Suppressor macrophage (primary cell): Measurements from ENCODE around the gene CCNB1IP1.
"Not testable (repeated sequence)": the region's sequence is repeated elsewhere in the genome, so short reads cannot be mapped to it uniquely, and the experiment has no call there.

Experiments
- DNase-seq, 4 experiments: peaks; one replicate each; pipeline ENCODE4 v3.0.0-alpha.2; 2020 to 2022

Gene CCNB1IP1

DNA sequence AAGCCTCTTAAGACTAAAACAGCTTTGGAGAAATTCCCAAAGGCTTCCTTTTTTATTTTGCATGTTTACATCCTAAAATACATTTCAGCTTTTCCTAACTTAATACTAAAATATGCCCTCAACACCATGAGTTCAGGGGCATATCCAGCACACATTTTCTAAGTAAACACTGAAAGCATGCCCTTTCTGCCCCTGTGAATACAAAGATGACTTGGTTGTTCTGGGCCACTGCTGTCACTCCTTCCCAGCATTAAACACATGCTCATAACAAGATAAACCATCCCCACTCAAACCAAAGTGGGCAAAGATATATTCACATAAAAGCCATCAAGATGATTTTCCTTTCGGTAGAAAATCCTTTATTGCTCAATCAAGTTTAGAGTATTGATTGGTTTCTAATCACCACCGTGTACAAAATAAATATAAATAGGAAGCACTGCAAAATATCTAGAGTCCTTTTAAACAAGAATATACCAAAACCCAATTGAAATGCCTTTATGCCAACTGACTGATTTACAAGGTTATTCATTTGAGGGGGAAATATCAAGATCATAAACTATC, 1.9 kb downstream of the CCNB1IP1 start:
- DNase-seq = no peak

DNA sequence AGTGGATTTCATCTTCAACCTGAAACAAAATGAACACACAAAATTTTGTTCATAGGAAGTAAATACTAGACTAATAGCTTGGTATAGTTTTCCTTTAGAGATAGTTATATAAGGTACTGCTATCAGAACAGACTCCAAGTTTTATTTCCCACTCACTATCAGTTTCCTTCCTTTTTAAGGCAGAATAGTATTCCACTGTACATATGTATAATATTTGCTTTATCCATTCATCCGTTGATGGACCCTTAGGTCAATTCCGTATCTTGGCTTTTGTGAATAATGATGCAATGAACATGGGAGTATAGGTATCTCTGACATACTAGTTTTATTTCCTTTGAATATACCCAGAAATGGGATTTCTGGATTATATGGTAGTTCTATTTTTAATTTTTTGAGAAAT, 3.7 kb downstream of the CCNB1IP1 start:
- DNase-seq = no peak

DNA sequence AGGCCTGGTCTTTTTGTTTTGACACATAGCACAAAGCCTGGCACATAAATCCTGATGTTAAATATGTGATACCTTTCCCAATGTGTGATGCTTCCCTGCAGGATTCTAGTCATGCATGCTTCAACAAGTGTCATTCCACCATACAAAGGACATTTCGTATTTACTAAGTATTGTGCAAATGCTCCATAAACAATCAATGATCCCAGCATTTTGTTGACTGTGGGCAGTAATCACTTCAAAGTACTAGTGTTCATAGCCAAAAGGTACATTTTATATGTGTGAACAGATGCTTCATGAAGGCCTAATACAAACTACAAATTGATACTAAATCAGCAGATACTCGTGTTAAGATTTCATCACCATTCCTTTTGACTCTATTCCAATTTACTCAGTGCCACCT, 4.4 kb downstream of the CCNB1IP1 start:
- DNase-seq = no peak

DNA sequence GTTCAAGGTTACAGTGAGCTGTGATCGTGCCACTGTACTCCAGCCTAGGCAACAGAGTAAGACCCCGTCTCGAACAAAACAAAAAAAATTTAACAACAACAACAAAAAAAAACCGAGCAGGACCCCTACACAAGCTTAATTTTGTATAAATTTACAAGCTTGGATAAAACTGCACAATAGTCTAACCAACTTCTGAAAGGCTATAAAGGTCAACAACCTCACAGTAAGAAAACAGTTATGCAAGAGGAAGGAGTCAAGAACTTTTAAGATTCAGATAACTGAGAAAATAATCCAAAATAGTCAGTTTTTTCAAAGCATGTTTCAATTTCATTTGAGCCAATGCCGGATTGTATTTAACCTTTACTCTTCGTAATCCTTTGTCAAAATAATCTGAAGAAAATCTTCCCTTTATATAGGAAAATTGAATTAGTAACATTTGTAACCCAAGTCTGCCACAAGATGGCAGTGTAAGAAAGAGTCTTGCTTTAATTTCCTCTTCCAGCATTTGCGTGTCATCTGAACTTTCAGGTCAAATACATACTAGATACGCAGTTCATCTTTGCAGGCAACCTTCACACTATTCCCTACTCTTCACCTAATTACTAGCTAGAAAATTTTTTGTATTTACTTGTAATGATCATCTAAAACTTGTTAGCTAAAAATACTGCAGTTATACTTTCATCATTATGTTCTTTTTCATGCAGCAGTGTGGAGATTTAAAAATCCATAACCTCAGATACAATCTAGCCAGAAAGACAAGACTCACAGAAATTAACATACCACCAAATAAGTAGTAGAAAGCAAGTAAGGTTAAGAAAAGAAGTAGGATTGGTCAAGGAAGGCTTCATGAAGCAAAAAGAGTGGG, 5.8 kb downstream of the CCNB1IP1 start:
- DNase-seq = peak; percentile 49 to 86 (median 74)

DNA sequence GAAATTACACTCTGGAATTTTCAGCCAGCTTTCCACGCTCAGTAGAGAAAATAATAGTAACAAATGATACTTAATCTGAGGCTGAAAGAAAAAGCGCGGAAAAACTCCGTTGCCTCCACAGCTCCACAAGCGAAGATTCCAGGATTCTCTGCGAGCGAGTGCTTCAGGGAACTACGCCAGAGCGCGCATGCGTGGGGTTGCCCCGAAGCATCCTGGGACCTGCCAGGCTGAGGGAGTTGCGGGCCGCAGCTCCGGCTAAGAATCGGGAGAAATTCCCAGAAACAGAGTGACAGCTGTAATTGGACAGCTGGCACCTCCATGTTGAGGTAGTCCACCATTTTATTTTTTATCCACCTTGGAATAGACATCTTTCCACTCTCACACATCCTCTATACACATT, 15.4 kb downstream of the CCNB1IP1 start:
- no peak for DNase-seq

DNA sequence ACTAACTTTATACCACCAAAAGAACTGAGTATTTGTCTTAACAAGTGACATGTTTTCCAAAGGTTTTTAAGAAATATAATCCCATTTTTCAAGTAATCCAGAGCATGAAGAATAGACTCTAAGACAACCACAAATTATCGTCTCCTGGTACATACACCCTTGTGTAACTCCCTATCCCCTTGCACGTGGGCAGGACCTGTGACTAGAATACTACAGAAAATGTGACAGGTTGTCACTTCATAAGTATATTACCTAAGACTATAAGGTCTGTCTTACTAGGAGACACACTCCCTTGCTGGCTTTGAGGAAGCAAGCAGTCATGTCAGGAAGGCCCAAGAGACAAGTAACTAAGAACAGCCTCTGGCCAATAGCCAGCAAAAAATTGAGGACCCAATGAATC, 19.1 kb downstream of the CCNB1IP1 start:
- no peak for DNase-seq

DNA sequence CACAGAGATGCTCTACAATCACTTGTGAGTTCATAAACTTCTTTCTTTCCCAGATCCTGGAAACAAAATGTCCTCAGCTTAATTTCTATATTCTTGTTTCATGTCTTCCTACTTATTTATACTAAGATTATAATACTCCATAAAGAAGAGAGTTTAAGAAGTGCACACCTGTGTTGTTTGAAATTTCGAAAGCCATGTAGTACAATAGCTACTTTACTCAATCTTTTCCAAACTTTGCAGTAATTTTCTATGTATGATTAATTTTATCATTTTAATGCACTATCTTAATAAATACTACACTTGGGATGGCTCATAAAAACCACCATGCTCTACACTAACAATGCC, 27.0 kb downstream of the CCNB1IP1 start:
- DNase-seq = no peak

DNA sequence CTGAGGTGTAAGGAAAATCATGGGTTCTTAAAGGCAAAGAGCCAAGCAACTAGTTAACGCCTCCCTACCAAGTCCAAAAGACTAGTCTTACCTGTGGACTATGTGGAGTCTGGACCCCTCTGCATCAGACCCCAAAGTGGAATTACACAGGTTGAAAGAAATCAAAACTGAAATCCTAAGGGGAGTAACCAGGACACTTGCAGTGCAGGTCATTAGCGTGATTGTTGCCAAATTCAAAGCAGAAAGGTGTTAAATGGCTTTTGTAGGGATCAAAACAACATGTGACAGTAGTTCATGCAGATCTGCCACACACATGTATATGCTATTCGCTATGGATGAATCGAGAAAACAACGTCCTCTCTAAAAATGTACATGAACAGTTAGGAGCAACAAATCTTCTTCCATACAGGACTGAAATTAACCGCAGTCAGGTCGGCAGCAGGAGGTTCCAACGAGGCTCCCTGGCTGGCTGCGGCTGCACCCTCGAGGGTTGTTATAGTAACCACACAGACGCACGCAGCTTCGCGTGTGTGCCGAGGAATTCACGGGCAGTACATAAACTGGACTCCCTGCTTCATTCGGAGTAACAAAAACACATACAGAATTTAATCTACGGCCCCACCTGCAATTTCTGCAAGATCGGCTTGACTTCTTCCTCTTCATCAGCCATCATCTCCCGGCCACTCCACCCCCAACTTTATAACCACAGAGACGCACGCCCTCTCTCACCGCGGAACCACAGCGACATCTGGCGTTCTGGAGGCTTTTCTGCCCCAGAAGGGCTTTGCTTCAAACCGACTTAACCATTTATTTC, 27.6 kb downstream of the CCNB1IP1 start, which contains the start of gene TTC5:
Gene TTC5, minus strand, starts transcription at position 687 of the 814 bp plus-strand sequence. Its CDS starts 14 bp downstream, at position 673.
- peak; percentile 89 to 95 (median 94) for DNase-seq

DNA sequence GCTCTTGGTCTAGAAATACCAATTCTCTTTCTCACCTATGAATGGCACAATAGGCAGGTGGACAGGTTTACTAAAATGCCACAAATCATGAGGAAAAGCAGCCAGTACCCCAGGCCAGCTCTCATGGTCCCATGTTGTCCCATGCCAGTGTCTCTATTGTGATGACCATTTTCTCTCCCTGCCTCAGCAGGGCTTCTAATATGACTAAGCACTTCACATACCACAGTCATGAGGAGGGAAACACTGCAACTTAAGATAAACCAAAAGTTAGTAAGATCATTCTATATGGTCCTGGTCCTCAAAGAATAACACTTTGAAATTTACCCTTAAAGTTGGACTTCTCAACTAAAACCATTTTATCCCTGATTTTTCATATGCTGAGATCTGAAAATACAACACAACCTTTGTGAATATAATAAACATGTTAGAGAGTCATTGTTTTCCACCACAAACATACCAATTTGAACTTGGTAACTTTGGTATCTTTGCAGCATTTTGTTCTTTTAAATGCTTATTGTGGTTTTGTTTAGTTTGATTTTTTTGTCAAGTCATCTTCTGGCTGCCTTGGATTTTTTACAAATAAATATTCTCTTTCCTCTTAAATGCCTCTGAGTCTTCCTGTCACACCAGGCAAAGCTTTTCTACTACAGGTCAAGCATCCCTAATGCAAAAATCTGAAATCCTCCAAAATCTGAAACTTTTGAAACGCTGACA, 30.9 kb downstream of the CCNB1IP1 start:
- DNase-seq = no peak

DNA sequence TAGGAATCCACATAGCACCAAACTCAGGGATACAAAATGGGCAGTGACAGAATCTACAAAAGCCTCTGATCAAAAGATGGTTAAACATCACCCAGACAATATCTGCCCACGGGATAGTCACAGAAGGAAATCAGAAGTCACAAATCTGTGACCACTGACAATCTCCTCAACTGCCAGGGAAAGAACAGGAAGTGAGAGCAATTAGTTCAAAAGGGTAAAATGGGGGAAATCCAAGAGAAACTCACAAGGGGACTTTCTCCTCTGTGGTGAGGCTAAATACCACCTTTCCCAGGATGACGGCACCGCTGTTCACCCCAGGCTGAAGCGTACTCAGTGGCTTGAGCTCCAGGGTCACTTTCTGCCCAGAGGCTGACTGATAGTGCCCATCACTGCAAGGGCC, 38.0 kb downstream of the CCNB1IP1 start:
- peak; percentile 14 to 60 (median 50) for DNase-seq

DNA sequence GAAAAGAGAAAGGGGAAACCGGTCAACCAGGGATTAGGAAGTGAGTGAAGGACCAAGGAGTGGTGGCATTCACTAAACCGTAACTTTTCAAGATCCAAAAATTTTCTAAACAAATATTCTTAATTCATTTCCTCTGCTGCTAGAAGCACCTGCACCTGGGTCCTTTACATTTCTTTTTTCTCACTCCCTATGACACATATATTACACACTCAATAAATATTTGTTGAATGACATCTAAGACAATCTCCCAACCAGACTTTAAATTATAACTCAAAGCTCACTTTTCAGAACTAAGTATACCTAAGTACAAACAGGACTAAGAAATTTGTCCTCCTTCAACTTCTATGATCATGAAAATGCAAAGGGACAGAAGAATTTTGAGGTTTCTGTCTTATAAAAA, 38.4 kb downstream of the CCNB1IP1 start:
- no peak for DNase-seq

DNA sequence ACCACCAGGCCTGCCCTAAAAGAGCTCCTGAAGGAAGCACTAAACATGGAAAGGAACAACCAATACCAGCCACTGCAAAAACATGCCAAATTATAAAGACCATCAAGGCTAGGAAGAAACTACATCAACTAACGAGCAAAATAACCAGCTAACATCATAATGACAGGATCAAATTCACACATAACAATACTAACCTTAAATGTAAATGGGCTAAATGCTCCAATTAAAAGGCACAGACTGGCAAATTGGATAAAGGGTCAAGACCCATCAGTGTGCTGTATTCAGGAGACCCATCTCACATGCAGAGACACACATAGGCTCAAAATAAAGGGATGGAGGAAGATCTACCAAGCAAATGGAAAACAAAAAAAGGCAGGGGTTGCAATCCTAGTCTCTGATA, 51.1 kb downstream of the CCNB1IP1 start:
- not testable (repeated sequence) for DNase-seq

DNA sequence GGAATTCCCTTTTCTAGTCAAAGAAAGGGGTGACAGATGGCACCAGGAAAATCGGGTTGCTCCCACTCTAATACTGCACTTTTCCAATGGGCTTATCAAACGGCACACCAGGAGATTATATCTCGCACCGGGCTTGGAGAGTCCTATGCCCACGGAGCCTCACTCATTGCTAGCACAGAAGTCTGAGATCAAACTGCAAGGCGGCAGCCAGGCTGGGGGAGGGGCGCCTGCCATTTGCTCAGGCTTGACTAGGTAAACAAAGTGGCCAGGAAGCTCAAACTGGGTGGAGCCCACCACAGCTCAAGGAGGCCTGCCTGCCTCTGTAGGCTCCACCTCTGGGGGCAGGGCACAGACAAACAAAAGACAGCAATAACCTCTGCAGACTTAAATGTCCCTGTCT, 52.8 kb downstream of the CCNB1IP1 start:
- DNase-seq = not testable (repeated sequence)

DNA sequence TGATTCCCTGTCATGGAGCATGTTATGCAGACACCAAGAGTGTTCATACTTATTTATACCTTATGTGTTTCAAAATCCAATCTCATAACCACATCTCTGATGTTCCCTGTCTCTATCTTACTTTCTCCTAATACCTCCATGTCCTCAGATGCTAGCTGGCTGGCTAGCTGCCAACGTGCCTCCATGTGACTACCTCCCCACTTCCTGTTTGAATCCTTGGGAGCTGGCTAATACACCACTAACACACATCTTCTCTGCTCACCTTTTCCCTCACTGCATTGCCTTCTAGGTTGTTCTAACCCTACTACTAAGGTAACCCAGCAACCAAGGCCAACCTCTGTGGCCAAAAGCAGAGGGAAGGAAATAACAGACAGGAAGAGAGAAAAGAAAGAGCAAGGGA, 54.7 kb downstream of the CCNB1IP1 start:
- DNase-seq = peak in 3 of 4 experiments; percentile 13 to 31 (median 25)

DNA sequence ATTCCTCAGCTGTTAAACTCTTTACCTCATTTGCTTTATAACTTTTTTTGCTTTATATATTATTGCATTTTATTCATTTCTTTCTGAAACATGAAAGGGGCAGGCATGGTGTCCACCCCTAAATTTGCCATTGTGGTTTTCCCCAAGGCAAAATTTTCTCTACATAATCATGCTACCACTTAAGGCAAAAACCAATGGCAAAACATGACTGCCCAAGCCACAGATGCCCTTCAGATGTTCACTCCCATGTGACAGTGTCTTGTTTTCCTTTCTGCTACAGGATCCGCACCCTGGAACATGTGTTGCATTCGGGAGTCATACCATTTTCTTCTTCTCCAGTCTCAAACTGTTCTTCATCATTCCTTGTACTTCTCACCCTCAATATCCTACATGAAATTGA, 55.7 kb downstream of the CCNB1IP1 start:
- no peak for DNase-seq

DNA sequence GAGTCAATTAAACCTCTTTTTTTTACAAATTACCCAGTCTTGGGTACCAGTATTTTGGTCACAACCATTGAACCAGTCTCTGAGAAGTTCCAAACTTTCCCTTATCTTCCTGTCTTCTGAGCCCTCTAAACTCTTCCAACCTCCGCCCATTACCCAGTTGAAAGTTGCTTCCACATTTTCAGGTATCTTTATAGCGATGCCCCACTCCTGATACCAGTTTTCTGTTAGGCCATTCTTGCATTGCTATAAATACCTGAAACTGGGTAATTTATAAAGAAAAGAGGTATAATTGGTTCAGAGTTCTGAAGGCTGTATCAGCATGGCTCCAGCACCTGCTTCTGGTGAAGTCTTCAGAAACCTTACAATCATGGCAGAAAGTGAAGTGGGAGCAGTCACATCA, 59.0 kb downstream of the CCNB1IP1 start:
- DNase-seq = no peak

DNA sequence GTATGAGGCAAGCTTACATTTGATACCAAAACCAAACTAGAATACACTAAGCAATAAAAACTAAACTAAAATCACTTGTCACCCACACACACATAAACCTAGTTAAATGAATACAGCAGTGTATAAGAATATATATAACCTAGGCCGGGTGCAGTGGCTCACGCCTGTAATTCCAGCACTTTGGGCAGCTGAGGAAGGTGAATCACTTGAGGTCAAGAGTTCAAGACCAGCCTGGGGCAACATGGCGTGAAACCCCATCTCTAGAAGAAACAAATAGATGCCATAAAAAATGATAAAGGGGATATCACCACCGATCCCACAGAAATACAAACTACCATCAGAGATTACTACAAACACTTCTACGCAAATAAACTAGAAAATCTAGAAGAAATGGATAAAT, 68.7 kb downstream of the CCNB1IP1 start:
- DNase-seq = not testable (repeated sequence)

DNA sequence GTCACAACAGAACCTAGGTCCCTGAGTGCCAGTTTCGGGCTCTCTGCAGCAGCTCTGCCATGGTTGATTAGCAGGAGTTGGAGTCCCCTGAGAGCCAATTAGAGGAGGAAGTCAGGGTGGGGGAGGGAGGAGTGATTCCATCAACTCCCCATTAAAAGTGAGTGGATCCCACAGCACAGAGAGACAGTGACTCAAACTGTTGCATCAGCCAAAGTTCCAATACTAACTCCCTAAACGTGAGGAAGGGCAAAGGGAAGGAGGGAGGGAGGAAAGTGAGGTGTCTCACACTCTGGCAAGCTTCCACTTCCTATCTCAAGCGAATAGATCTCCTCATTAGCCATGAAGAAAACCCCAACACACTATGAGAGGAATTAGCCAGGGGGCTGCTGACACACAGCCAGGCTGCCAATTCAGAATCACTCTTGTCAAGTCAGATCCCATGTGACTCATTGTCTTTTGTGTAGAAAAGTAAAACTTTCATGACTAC, 70.4 kb downstream of the CCNB1IP1 start:
- peak in 1 of 4 experiments; percentile 1 for DNase-seq
